SK-N-SH treated with all-trans-retinoic acid at 6 μM for 48 hours (cell line): ENCODE data around the gene BUB1.

ENCODE experiments used
- ATAC-seq: fragments of 200-7000 bp; cut with Tn5 transposase; 3 replicates; pipeline ENCODE4 v1.9.1; 2020; ENCODE audit warnings: mild to moderate bottlenecking, moderate library complexity
- ARNTL ChIP-seq: fragments of 450-650 bp; formaldehyde crosslinking; IDR thresholded peaks from 2 replicates; pipeline ENCODE4 v1.5.0; 2020; ENCODE audit warnings: low read depth, mild to moderate bottlenecking, moderate library complexity, borderline replicate concordance
- CSDC2 ChIP-seq: fragments of 250-450 bp; sonication (Bioruptor Pico); IDR thresholded peaks from 2 replicates; pipeline ENCODE4 v1.5.0; 2020; ENCODE audit warnings: mild to moderate bottlenecking, moderate library complexity
- CSRNP3 ChIP-seq: fragments of 250-450 bp; sonication (Bioruptor Pico); IDR thresholded peaks from 2 replicates; pipeline ENCODE4 v1.5.1; 2021; ENCODE audit warnings: mild to moderate bottlenecking, moderate library complexity
- ESRRG ChIP-seq: fragments of 250-450 bp; sonication (Bioruptor Pico); IDR thresholded peaks from 2 replicates; pipeline ENCODE4 v1.6.1; 2021; ENCODE audit warnings: mild to moderate bottlenecking
- GLIS3 ChIP-seq: fragments of 250-450 bp; sonication (Bioruptor Pico); IDR thresholded peaks from 2 replicates; pipeline ENCODE4 v1.5.0; 2020; ENCODE audit warnings: mild to moderate bottlenecking, moderate library complexity
- ISL1 ChIP-seq: fragments of 250-450 bp; sonication (Bioruptor Pico); IDR thresholded peaks from 2 replicates; pipeline ENCODE4 v2.1.2; 2022; ENCODE audit warnings: mild to moderate bottlenecking, moderate library complexity
- OSR1 ChIP-seq: fragments of 250-450 bp; sonication (Bioruptor Pico); IDR thresholded peaks from 2 replicates; pipeline ENCODE4 v1.8.0; 2022; ENCODE audit warnings: moderate library complexity, mild to moderate bottlenecking, inconsistent platforms
- PATZ1 ChIP-seq: fragments of 250-450 bp; sonication (Bioruptor Pico); IDR thresholded peaks from 2 replicates; pipeline ENCODE4 v1.8.0; 2020; ENCODE audit warnings: mild to moderate bottlenecking, moderate library complexity, borderline replicate concordance
- POU6F1 ChIP-seq: fragments of 250-450 bp; sonication (Bioruptor Pico); IDR thresholded peaks from 2 replicates; pipeline ENCODE4 v1.8.0; 2021; ENCODE audit warnings: low read depth, mild to moderate bottlenecking, moderate library complexity, borderline replicate concordance
- PPARA ChIP-seq: fragments of 250-450 bp; sonication (Bioruptor Pico); IDR thresholded peaks from 2 replicates; pipeline ENCODE4 v1.5.0; 2020; ENCODE audit warnings: mild to moderate bottlenecking, borderline replicate concordance
- RARB ChIP-seq: fragments of 250-450 bp; sonication (Bioruptor Pico); IDR thresholded peaks from 2 replicates; pipeline ENCODE4 v1.8.0; 2021; ENCODE audit warnings: mild to moderate bottlenecking, moderate library complexity
- SNAI2 ChIP-seq: fragments of 250-450 bp; sonication (Bioruptor Pico); IDR thresholded peaks from 2 replicates; pipeline ENCODE4 v1.5.0; 2020; ENCODE audit warnings: mild to moderate bottlenecking, moderate library complexity
- TCF4 ChIP-seq: fragments of 250-450 bp; sonication (Bioruptor Pico); IDR thresholded peaks from 2 replicates; pipeline ENCODE4 v1.8.0; 2021; ENCODE audit warnings: mild to moderate bottlenecking, moderate library complexity, borderline replicate concordance
- TSHZ2 ChIP-seq: fragments of 250-450 bp; sonication (Bioruptor Pico); IDR thresholded peaks from 2 replicates; pipeline ENCODE4 v1.5.0; 2020; ENCODE audit warnings: mild to moderate bottlenecking, moderate library complexity
- ZC3H10 ChIP-seq: fragments of 250-450 bp; sonication (Bioruptor Pico); IDR thresholded peaks from 2 replicates; pipeline ENCODE4 v1.5.1; 2021; ENCODE audit warnings: mild to moderate bottlenecking, moderate library complexity
- ZFP3 ChIP-seq: fragments of 250-450 bp; sonication (Bioruptor Pico); IDR thresholded peaks from 2 replicates; pipeline ENCODE4 v1.5.0; 2020; ENCODE audit warnings: mild to moderate bottlenecking, moderate library complexity
- ZFP30 ChIP-seq: fragments of 450-650 bp; formaldehyde crosslinking; IDR thresholded peaks from 2 replicates; pipeline ENCODE4 v1.5.0; 2022; ENCODE audit warnings: mild to moderate bottlenecking, moderate library complexity
- ZNF565 ChIP-seq: fragments of 450-650 bp; formaldehyde crosslinking; conservative IDR thresholded peaks from 2 replicates; pipeline ENCODE4 v1.5.0; 2020; ENCODE audit warnings: low read depth, mild to moderate bottlenecking, moderate library complexity
- ZNF70 ChIP-seq: fragments of 450-650 bp; formaldehyde crosslinking; IDR thresholded peaks from 2 replicates; pipeline ENCODE4 v1.5.0; 2020; ENCODE audit warnings: mild to moderate bottlenecking, moderate library complexity
- ZNF8 ChIP-seq: fragments of 450-650 bp; formaldehyde crosslinking; IDR thresholded peaks from 2 replicates; pipeline ENCODE4 v1.5.0; 2020; ENCODE audit warnings: mild to moderate bottlenecking, moderate library complexity

Gene BUB1

GRCh38 chr2:110720547-110720946 lies 42.7 kb upstream of the BUB1 start:
- TF ChIP-seq ESRRG (CRISPR knock-in tag) (no peak), ZNF8 (CRISPR knock-in tag) (no peak), POU6F1 (CRISPR knock-in tag) (no peak), TSHZ2 (CRISPR knock-in tag) (no peak), CSRNP3 (CRISPR knock-in tag) (no peak), ZNF565 (CRISPR knock-in tag) (no peak), ZFP30 (no peak), ISL1 (CRISPR knock-in tag) (no peak), TCF4 (CRISPR knock-in tag) (no peak), PATZ1 (CRISPR knock-in tag) (no peak), OSR1 (CRISPR knock-in tag) (no peak), ZFP3 (CRISPR knock-in tag) (no peak), PPARA (CRISPR knock-in tag) (no peak), SNAI2 (no peak), RARB (no peak), ZC3H10 (CRISPR knock-in tag) (no peak), GLIS3 (CRISPR knock-in tag) (no peak), CSDC2 (no peak), ZNF70 (no peak), ARNTL (CRISPR knock-in tag) (no peak)
- ATAC-seq: no peak

GRCh38 chr2:110718990-110719389 lies 41.1 kb upstream of the BUB1 start:
- TF ChIP-seq ZC3H10 (CRISPR knock-in tag): no peak
- TF ChIP-seq TCF4 (CRISPR knock-in tag): no peak
- TF ChIP-seq POU6F1 (CRISPR knock-in tag): no peak
- ATAC-seq: no peak

DNA sequence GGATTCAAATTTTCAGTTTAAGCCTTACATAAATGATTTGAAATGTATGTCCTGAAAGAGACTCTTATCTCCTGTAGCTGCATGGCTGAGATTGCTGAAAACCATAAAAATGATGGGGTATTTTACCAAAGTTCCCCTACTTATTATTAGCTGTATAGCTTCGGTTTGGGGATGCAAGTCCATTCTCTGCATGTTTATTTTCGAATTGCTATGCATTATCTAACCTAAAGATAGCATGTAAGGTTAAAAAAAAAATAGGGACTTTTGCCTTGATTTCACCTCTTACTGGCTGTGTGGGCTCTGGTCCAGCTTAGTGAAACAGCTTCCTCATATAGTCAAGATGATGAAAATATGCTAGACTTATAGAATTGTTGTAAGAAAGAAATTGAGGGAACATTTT lies 40.5 kb upstream of the BUB1 start:
- TF ChIP-seq ARNTL (CRISPR knock-in tag) (no peak), PPARA (CRISPR knock-in tag) (no peak), PATZ1 (CRISPR knock-in tag) (no peak), TCF4 (CRISPR knock-in tag) (no peak)

More for the DNA sequence above, 40.5 kb upstream of the BUB1 start:
- ATAC-seq: no peak
